DND-41 (cell line): ENCODE results near the gene PUSL1.

ENCODE experiments used
- ATAC-seq: fragments of 200-7000 bp; cut with Tn5 transposase; 3 replicates; pipeline ENCODE4 v1.9.1; 2021; ENCODE audit warnings: low read depth; ENCODE audit not compliant: insufficient read depth
- DNase-seq: peaks from one replicate; pipeline ENCODE4 v3.0.0-alpha.2; 2020
- H2AFZ ChIP-seq: 2 replicates; pipeline ENCODE4 v1.6.0; 2012; ENCODE audit warnings: low read depth, low read length
- H3K27ac ChIP-seq: 2 replicates; pipeline ENCODE4 v1.5.1; 2012; ENCODE audit warnings: low read length, inconsistent platforms
- H3K27me3 ChIP-seq: fragments of 200-600 bp; sonication (generic); 2 replicates; pipeline ENCODE4 v1.6.0; 2012; ENCODE audit warnings: low read length, mild to moderate bottlenecking, inconsistent platforms; ENCODE audit not compliant: insufficient read depth, poor library complexity
- H3K36me3 ChIP-seq: 2 replicates; pipeline ENCODE4 v1.5.1; 2012; ENCODE audit warnings: low read length, inconsistent platforms; ENCODE audit not compliant: insufficient read depth
- H3K4me1 ChIP-seq: 2 replicates; pipeline ENCODE4 v1.5.1; 2012; ENCODE audit warnings: mild to moderate bottlenecking, low read length; ENCODE audit not compliant: insufficient read depth
- H3K4me2 ChIP-seq: 2 replicates; pipeline ENCODE4 v1.6.0; 2012; ENCODE audit warnings: mild to moderate bottlenecking, moderate library complexity, low read length, inconsistent platforms; ENCODE audit not compliant: insufficient read depth
- H3K4me3 ChIP-seq, 2 experiments: fragments of 200-600 bp in 1 of 2; shearing (Covaris generic) in 1 of 2; 2 replicates each; pipeline ENCODE4 v1.5.1; 2012 to 2016; ENCODE audit warnings: inconsistent platforms in 2 of 2, low read length in 2 of 2, mild to moderate bottlenecking in 2 of 2, low read depth in 1 of 2, moderate library complexity in 1 of 2
- H3K79me2 ChIP-seq: 2 replicates; pipeline ENCODE4 v1.6.0; 2012; ENCODE audit warnings: low read length, inconsistent platforms; ENCODE audit not compliant: insufficient read depth
- H3K9ac ChIP-seq: 2 replicates; pipeline ENCODE4 v1.6.0; 2012; ENCODE audit warnings: low read depth, mild to moderate bottlenecking, inconsistent platforms, low read length, moderate library complexity
- H3K9me3 ChIP-seq: 2 replicates; pipeline ENCODE4 v1.5.1; 2012; ENCODE audit warnings: low read length, moderate library complexity, mild to moderate bottlenecking, inconsistent platforms; ENCODE audit not compliant: insufficient read depth, severe bottlenecking
- H4K20me1 ChIP-seq: 2 replicates; pipeline ENCODE4 v1.6.0; 2012; ENCODE audit warnings: low read length; ENCODE audit not compliant: insufficient read depth
- CTCF ChIP-seq: IDR thresholded peaks from 2 replicates; pipeline ENCODE4 v1.5.1; 2012; ENCODE audit warnings: borderline replicate concordance, low read length, moderate library complexity, mild to moderate bottlenecking; ENCODE audit not compliant: poor library complexity, severe bottlenecking; ENCODE audit errors: extremely low read depth
- EZH2 ChIP-seq: IDR thresholded peaks from 3 replicates; pipeline ENCODE4 v1.6.1; 2012; ENCODE audit warnings: borderline replicate concordance, low read depth, mild to moderate bottlenecking, moderate library complexity, low read length, inconsistent platforms; ENCODE audit not compliant: severe bottlenecking

The PUSL1 gene

GRCh38 chr1:1274299-1274930 is 34.0 kb upstream of the PUSL1 start:
- no peak for ATAC-seq
- Histone ChIP-seq H3K9ac (peak overlapping the region; percentile 86), H2AFZ (peak overlapping the region; percentile 93), H3K9me3 (no peaks in the 10 kb centered on the region), H4K20me1 (peaks cover 38% of the 10 kb centered on the region), H3K4me1 (peaks cover 43% of the 10 kb centered on the region), H3K27ac (peak overlapping the region; percentile 91), H3K4me2 (peak overlapping the region; percentile 99), H3K79me2 (peaks cover 50% of the 10 kb centered on the region), H3K36me3 (peaks cover 28% of the 10 kb centered on the region), H3K4me3 (peak overlapping the region; percentile 72 to 96), H3K27me3 (no peaks in the 10 kb centered on the region)
- no peak for TF ChIP-seq EZH2
- TF ChIP-seq CTCF = no peak
- DNase-seq = no peak

- Histone ChIP-seq H3K4me1 (peaks cover 43% of the 10 kb centered on the region), H3K4me3 (peak overlapping the region in 1 of 2 experiments; percentile 96; a peak in 2 of 4 replicates), H4K20me1 (peaks cover 32% of the 10 kb centered on the region), H3K9me3 (no peaks in the 10 kb centered on the region), H3K27ac (no peak overlapping the region), H3K27me3 (no peaks in the 10 kb centered on the region), H3K79me2 (peaks cover 45% of the 10 kb centered on the region), H3K9ac (peak overlapping the region; percentile 86), H3K4me2 (peak overlapping the region; percentile 99), H2AFZ (peak overlapping the region; percentile 93; the same call in 1 of the 2 replicates), H3K36me3 (peaks cover 25% of the 10 kb centered on the region)
- DNase-seq (no peak), ATAC-seq (no peak)
- TF ChIP-seq CTCF (no peak), EZH2 (no peak)
Observed at GRCh38 chr1:1274931-1275431, 33.4 kb upstream of the PUSL1 start.

- H3K4me3 ChIP-seq = no peak overlapping the region
- H3K9ac ChIP-seq = no peak overlapping the region
- no peaks in the 10 kb centered on the region for H3K27me3 ChIP-seq
- TF ChIP-seq CTCF (no peak), EZH2 (no peak)
- peaks cover 18% of the 10 kb centered on the region for H3K36me3 ChIP-seq
- no peaks in the 10 kb centered on the region for H3K9me3 ChIP-seq
- DNase-seq = no peak
- no peak for ATAC-seq
- peaks cover 24% of the 10 kb centered on the region for H4K20me1 ChIP-seq
- H3K4me2 ChIP-seq = no peak overlapping the region
- H3K4me1 ChIP-seq = peaks cover 35% of the 10 kb centered on the region
- H3K27ac ChIP-seq = no peak overlapping the region
- H3K79me2 ChIP-seq = peaks cover 36% of the 10 kb centered on the region
- no peak overlapping the region for H2AFZ ChIP-seq
Observed at GRCh38 chr1:1275836-1276235, 32.6 kb upstream of the PUSL1 start.
